PC-9 (cell line): ENCODE data around the gene SLC23A1. TPM values are rescaled to one million over a fixed set of nuclear protein-coding genes. Genes with fewer than 3 reads are reported as not detected.

Source experiments
- BruUV-seq: library from RNA; stranded (reverse); fragments of 400-500 nt; replicated peaks from 2 replicates; lab custom pipeline; 2021; lab: Mats Ljungman, UMichigan
- CTCF ChIA-PET: fragments of 300-600 bp; sonication (Branson Sonifier 250); formaldehyde crosslinking; loops from one replicate; lab custom pipeline; 2022; ENCODE audit warnings: antibody characterized with exemption; lab: Charles Lee
- POLR2A ChIA-PET: fragments of 300-600 bp; sonication (Branson Sonifier 250); formaldehyde crosslinking; loops from one replicate; lab custom pipeline; 2022; ENCODE audit warnings: antibody characterized with exemption; ENCODE audit not compliant: unreplicated experiment; lab: Charles Lee
- DNase-seq, 2 experiments: peaks; one replicate each; pipeline versions ENCODE4 v3.0.0 to v3.0.0-alpha.2; 2015 to 2022; ENCODE audit warnings: mixed read lengths in 1 of 2
- H2AFZ ChIP-seq: fragments of 200-600 bp; sonication (generic); 2 replicates; pipeline ENCODE4 v1.8.1; 2017; ENCODE audit warnings: antibody characterized with exemption
- H3F3A ChIP-seq: fragments of 200-600 bp; sonication (generic); 2 replicates; pipeline ENCODE4 v1.8.1; 2017; ENCODE audit warnings: antibody characterized with exemption, mild to moderate bottlenecking, low read depth; ENCODE audit not compliant: insufficient read depth
- H3K27ac ChIP-seq: fragments of 200-600 bp; sonication (generic); 2 replicates; pipeline ENCODE4 v1.6.1; 2016; ENCODE audit warnings: mixed run types
- H3K27me3 ChIP-seq: fragments of 200-600 bp; sonication (generic); 2 replicates; pipeline ENCODE4 v1.6.1; 2016; ENCODE audit warnings: low read depth, mixed run types; ENCODE audit not compliant: insufficient read depth
- H3K36me3 ChIP-seq: fragments of 200-600 bp; sonication (generic); 2 replicates; pipeline ENCODE4 v1.6.1; 2016; ENCODE audit warnings: low read depth, mixed run types
- H3K4me1 ChIP-seq: fragments of 200-600 bp; sonication (generic); replicated peaks from 2 replicates; pipeline ENCODE4 v1.6.1; 2016; ENCODE audit warnings: mixed run types; ENCODE audit not compliant: insufficient read depth
- H3K4me2 ChIP-seq: fragments of 200-600 bp; sonication (generic); 2 replicates; pipeline ENCODE4 v1.6.1; 2017; ENCODE audit warnings: mixed run types
- H3K4me3 ChIP-seq: fragments of 200-600 bp; sonication (generic); 2 replicates; pipeline ENCODE4 v1.6.1; 2016; ENCODE audit warnings: mixed run types
- H3K79me2 ChIP-seq: fragments of 200-600 bp; sonication (generic); 2 replicates; pipeline ENCODE4 v1.6.1; 2017; ENCODE audit warnings: low read depth, mixed run types
- H3K9me2 ChIP-seq: fragments of 200-600 bp; sonication (generic); 2 replicates; pipeline ENCODE4 v1.8.1; 2017; ENCODE audit warnings: mild to moderate bottlenecking; ENCODE audit not compliant: insufficient read depth
- H3K9me3 ChIP-seq: fragments of 200-600 bp; sonication (generic); 2 replicates; pipeline ENCODE4 v1.8.1; 2016; ENCODE audit warnings: low read depth; ENCODE audit not compliant: insufficient read depth
- H4K20me1 ChIP-seq: fragments of 200-600 bp; sonication (generic); 2 replicates; pipeline ENCODE4 v1.8.1; 2017; ENCODE audit not compliant: insufficient read depth
- EZH2 ChIP-seq: fragments of 200-600 bp; sonication (generic); IDR thresholded peaks from 2 replicates; pipeline ENCODE4 v1.8.0; 2017; ENCODE audit warnings: antibody characterized with exemption, low read depth
- intact Hi-C: fragments of 100-400 bp; cut with micrococcal nuclease; formaldehyde crosslinking; loops from one replicate; pipeline ENCODE4 v1.10.0; 2022; ENCODE audit not compliant: unreplicated experiment
- total RNA-seq: library from RNA; stranded (reverse); gene quantifications from 2 replicates; pipeline ENCODE4 v1.2.3, GENCODE V29; 2021
- TF ChIP-seq, protein P1 (sequence below): fragments of 200-600 bp; sonication (generic); conservative IDR thresholded peaks from 2 replicates; pipeline ENCODE4 v1.6.1; 2017; ENCODE audit warnings: mixed run types, antibody characterized with exemption, mild to moderate bottlenecking, moderate library complexity

Gene SLC23A1
- total RNA-seq, 1 experiment from 2014 or later: 1.9 TPM

DNA sequence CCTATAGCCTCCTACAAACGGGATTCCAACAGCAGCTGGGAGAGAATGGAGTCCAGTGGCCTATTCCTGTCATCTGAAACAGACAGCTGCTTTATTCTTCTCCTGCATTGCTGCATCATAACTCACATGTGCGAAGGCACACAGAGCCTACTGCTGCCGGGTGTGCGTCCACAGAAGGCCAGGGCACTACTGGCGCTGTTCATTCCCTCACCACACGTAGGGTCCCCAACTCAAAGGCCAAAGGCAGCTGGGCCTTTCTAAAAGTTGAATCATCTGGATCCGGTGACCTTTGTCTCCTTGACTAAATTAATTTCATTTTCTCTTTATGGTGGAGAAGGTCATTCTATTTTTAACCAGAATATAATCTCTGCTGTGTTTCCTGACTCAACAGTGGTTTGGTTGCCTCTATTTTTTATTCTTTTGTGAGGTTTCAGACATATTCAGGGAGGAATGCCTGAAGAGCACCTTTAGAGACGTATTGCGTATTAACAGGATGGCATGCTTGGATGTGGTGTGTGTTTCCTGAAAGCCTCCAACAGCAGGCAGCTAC, 31.6 kb upstream of the SLC23A1 start:
- POLR2A ChIA-PET: interaction anchor here (0.5 to 0.7 kb wide), 2 partner anchors 43 to 73 kb away, joined by 3 to 7 read pairs; no protein-coding TSS in a partner anchor
- intact Hi-C loops: no loop called here

DNA sequence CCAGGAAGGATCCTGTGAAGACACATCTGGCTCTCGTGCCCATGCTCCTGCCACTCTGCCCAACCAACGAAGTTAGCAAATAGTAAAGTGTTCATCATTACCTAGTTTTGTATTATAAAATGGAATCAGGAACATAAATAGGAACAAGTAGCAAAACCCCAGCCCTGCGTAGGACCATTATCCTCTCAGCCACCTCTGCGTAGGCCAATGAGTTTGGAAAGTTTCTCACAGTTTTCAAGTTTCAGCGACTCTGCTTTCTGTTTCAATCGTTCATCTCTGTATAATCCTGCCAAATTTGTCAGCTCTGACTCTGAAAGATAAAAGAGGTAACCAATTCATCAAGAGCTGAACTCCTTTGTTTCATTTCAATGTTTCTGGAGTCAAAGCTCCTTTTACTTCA, 30.9 kb upstream of the SLC23A1 start:
- Histone ChIP-seq H3K27ac (no peak overlapping the region), H3K9me3 (no peaks in the 10 kb centered on the region), H3K79me2 (no peaks in the 10 kb centered on the region), H3F3A (no peaks in the 10 kb centered on the region), H3K4me1 (no peaks in the 10 kb centered on the region), H3K9me2 (no peaks in the 10 kb centered on the region), H3K36me3 (no peaks in the 10 kb centered on the region), H3K4me2 (no peak overlapping the region), H3K27me3 (no peaks in the 10 kb centered on the region), H4K20me1 (no peaks in the 10 kb centered on the region), H3K4me3 (no peak overlapping the region), H2AFZ (no peak overlapping the region)
- TF ChIP-seq, protein P1, sequence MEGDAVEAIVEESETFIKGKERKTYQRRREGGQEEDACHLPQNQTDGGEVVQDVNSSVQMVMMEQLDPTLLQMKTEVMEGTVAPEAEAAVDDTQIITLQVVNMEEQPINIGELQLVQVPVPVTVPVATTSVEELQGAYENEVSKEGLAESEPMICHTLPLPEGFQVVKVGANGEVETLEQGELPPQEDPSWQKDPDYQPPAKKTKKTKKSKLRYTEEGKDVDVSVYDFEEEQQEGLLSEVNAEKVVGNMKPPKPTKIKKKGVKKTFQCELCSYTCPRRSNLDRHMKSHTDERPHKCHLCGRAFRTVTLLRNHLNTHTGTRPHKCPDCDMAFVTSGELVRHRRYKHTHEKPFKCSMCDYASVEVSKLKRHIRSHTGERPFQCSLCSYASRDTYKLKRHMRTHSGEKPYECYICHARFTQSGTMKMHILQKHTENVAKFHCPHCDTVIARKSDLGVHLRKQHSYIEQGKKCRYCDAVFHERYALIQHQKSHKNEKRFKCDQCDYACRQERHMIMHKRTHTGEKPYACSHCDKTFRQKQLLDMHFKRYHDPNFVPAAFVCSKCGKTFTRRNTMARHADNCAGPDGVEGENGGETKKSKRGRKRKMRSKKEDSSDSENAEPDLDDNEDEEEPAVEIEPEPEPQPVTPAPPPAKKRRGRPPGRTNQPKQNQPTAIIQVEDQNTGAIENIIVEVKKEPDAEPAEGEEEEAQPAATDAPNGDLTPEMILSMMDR: no peak
- no peak for TF ChIP-seq EZH2
- DNase-seq: no peak
- no TSS peak for BruUV-seq
- ChIA-PET POLR2A (interaction anchor here (0.5 kb wide), 1 partner anchor 107 kb away, joined by 4 read pairs; no protein-coding TSS in a partner anchor), CTCF (interaction anchor here (0.6 kb wide), 1 partner anchor 830 kb away, joined by 6 read pairs; no protein-coding TSS in a partner anchor)
- intact Hi-C loops: loop anchor here (2.0 kb wide), 1 partner anchor 215 kb away; no protein-coding TSS in a partner anchor

More for the DNA sequence above, 31.6 kb upstream of the SLC23A1 start:
- Histone ChIP-seq H3K4me3 (no peak overlapping the region), H3K79me2 (no peaks in the 10 kb centered on the region), H3K4me1 (no peaks in the 10 kb centered on the region), H4K20me1 (no peaks in the 10 kb centered on the region), H3F3A (no peaks in the 10 kb centered on the region), H3K4me2 (no peak overlapping the region), H3K9me2 (no peaks in the 10 kb centered on the region), H3K9me3 (no peaks in the 10 kb centered on the region), H3K36me3 (no peaks in the 10 kb centered on the region), H3K27me3 (no peaks in the 10 kb centered on the region), H3K27ac (no peak overlapping the region), H2AFZ (no peak overlapping the region)
- BruUV-seq: no TSS peak
- no peak for TF ChIP-seq EZH2
- TF ChIP-seq, protein P1: no peak
- no peak for DNase-seq
- CTCF ChIA-PET: interaction anchor here (0.6 kb wide), 1 partner anchor 830 kb away, joined by 6 read pairs; no protein-coding TSS in a partner anchor

DNA sequence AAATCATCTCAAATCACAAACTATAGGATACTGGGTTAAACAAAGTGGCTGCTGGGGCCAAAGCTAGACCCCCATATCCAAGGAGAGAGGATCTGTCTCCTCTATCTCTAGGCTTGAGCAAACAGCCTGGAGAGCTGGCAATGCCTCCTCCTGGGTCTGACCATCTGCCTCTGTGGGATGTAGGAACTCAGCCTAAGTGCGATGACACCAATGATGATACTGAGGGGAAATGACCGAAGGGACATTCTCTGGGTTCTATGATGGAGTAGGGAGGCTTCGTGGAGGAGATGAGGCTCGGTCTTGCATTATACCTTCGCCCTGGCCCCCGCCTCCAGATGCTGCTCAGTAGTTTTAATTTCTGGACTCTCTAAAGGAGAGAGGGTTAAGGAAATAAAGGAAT, 30.1 kb upstream of the SLC23A1 start:
- TF ChIP-seq, protein P1: no peak
- no peak for TF ChIP-seq EZH2
- BruUV-seq: no TSS peak
- no peaks in the 10 kb centered on the region for H3K9me3 ChIP-seq
- H3K79me2 ChIP-seq: no peaks in the 10 kb centered on the region
- no peaks in the 10 kb centered on the region for H3K4me1 ChIP-seq
- DNase-seq: no peak
- no peak overlapping the region for H3K27ac ChIP-seq
- H3F3A ChIP-seq: no peaks in the 10 kb centered on the region
- H3K4me3 ChIP-seq: no peak overlapping the region
- no peaks in the 10 kb centered on the region for H3K27me3 ChIP-seq
- no peaks in the 10 kb centered on the region for H3K9me2 ChIP-seq
- H2AFZ ChIP-seq: no peak overlapping the region
- no peaks in the 10 kb centered on the region for H4K20me1 ChIP-seq
- H3K36me3 ChIP-seq: no peaks in the 10 kb centered on the region
- intact Hi-C loops: loop anchor here (2.0 kb wide), 1 partner anchor 216 kb away; no protein-coding TSS in a partner anchor
- no peak overlapping the region for H3K4me2 ChIP-seq
- CTCF ChIA-PET: no interaction called here
- POLR2A ChIA-PET: no interaction called here
